ENCODE data around the gene TUSC2. TPM values are rescaled to one million over a fixed set of nuclear protein-coding genes. Genes with fewer than 3 reads are reported as not detected.
A peak's percentile ranks its signal among the peaks of the same experiment; 100 is the strongest.

TUSC2 gene
- total and polyA plus RNA-seq, 2 donors (not counting 1 experiment from before 2014, with no cell fraction given), result 28.2 to 29.3 TPM

DNA sequence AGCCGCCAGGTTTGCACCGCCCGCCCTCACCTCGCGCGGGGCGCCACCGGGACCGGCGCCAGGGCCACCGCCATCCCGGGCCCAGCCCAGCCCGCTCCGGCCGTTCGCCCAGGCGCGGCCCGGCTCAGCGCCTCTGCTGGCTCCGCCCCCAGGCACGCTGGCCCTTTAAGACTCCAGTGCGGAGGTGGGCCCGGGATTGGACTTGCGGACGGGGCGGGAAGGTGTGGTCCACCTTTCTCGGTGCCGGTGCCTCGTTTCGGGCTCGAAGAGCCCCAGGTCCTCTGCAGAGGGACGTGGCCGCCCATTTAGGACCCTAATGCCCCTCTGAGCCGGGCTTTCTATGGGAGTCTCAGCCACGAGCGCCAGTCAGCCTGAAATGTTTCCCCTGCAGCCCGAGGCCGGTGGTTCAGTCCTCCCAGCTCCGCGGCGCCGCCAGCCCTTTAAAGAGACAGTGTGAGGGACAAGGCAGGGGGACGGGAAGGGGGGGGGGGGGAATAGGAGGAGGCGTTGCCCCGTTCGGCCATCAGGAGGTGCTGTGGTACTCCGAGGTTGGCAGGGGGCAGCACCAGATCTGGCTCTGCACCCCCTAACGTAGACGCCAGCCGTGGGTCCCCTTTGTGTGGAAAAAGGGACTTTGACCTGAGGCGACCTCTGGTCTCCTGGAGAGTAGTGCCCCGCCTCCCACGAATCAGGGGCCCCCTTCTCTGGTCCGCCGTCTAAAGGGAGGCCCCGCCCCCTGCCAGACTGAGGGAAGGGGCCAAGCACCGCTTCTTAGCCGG is 6.5 kb downstream of the TUSC2 start:
- Histone ChIP-seq H3K4me1 (ENCODE audit: control insufficient read depth in 2 of 2, insufficient read depth in 2 of 2, low read length in 2 of 2) (peaks cover 22 to 58% of the 10 kb centered on the region in 2 donors), H4K20me1 (ENCODE audit: control insufficient read depth, insufficient read depth, low read length, poor library complexity, severe bottlenecking) (no peaks in the 10 kb centered on the region), H3K27ac (ENCODE audit: low read length in 2 of 2) (peak overlapping the region; percentile 94 to 96), H3K79me2 (ENCODE audit: control insufficient read depth, insufficient read depth, low read length) (peaks cover 7% of the 10 kb centered on the region), H3K9ac (ENCODE audit: low read length) (peak overlapping the region; percentile 96), H3K9me3 (ENCODE audit: control extremely low read depth in 1 of 3, control insufficient read depth in 2 of 3, insufficient read depth in 1 of 3, low read length in 2 of 3) (peaks cover 0 to 3% (median 0%) of the 10 kb centered on the region in 3 donors), H3K4me3 (ENCODE audit: control extremely low read depth in 1 of 5, extremely low read depth in 1 of 5, insufficient read depth in 1 of 5, low read depth in 2 of 5, low read length in 4 of 5) (peak overlapping the region; percentile 64 to 95 (median 74)), H3K36me3 (replicated peaks in 1 of 2; ENCODE audit: control extremely low read depth in 1 of 2, control insufficient read depth in 1 of 2, extremely low read depth in 1 of 2, insufficient read depth in 2 of 2, low read length in 1 of 2) (peaks cover 0 to 16% of the 10 kb centered on the region in 2 experiments), H2AFZ (ENCODE audit: insufficient read depth, low read depth, low read length, poor library complexity, severe bottlenecking) (peak overlapping the region; percentile 99), H3K27me3 (replicated peaks in 1 of 4; ENCODE audit: control extremely low read depth in 1 of 4, control insufficient read depth in 3 of 4, insufficient read depth in 4 of 4, low read length in 3 of 4) (no peaks in the 10 kb centered on the region), H3K4me2 (replicated peaks; ENCODE audit: low read depth, low read length, poor library complexity, severe bottlenecking) (peak overlapping the region; percentile 95)
- Mint-ChIP-seq H3K4me1 (peaks cover 49% of the 10 kb centered on the region), H3K27ac (peak overlapping the region; percentile 97), H3K4me3 (peak overlapping the region; percentile 98), H3K27me3 (no peaks in the 10 kb centered on the region), H3K9me3 (ENCODE audit: insufficient read depth) (no peaks in the 10 kb centered on the region)
- DNase-seq, result peak; percentile 94
- peak; percentile 80 for ATAC-seq (ENCODE audit: low read depth)
- WGBS (ENCODE audit: insufficient coverage), result 1% methylated on average over 59 of the region's 59 CpGs
- TF ChIP-seq, protein P1, sequence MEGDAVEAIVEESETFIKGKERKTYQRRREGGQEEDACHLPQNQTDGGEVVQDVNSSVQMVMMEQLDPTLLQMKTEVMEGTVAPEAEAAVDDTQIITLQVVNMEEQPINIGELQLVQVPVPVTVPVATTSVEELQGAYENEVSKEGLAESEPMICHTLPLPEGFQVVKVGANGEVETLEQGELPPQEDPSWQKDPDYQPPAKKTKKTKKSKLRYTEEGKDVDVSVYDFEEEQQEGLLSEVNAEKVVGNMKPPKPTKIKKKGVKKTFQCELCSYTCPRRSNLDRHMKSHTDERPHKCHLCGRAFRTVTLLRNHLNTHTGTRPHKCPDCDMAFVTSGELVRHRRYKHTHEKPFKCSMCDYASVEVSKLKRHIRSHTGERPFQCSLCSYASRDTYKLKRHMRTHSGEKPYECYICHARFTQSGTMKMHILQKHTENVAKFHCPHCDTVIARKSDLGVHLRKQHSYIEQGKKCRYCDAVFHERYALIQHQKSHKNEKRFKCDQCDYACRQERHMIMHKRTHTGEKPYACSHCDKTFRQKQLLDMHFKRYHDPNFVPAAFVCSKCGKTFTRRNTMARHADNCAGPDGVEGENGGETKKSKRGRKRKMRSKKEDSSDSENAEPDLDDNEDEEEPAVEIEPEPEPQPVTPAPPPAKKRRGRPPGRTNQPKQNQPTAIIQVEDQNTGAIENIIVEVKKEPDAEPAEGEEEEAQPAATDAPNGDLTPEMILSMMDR (IDR thresholded peaks at IDR 0.05), result peak; percentile 65
- no peak for TF ChIP-seq EZH2 (IDR thresholded peaks at IDR 0.05; ENCODE audit: borderline replicate concordance, insufficient read depth, low read depth, low read length, poor library complexity, severe bottlenecking)
- ChIA-PET POLR2A (interaction anchor here (0.7 to 2.3 kb wide), 6 partner anchors 16 to 107 kb away, joined by 3 to 24 read pairs (median 6); partner anchors contain the start of genes HYAL3, IFRD2 and NAA80), CTCF (interaction anchor here (0.6 to 2.0 kb wide), 9 partner anchors 16 to 288 kb away, joined by 3 to 9 read pairs (median 3); partner anchors contain the start of genes CYB561D2, HYAL3, IFRD2 and NAA80)
- intact Hi-C loops (cut with micrococcal nuclease), result loop anchor here (1.0 to 5.0 kb wide), 6 partner anchors 15 to 127 kb away; partner anchors contain the start of genes GNAI2, HYAL3, IFRD2 and NAA80
